ENCODE measurements around the gene HLF.

DNA sequence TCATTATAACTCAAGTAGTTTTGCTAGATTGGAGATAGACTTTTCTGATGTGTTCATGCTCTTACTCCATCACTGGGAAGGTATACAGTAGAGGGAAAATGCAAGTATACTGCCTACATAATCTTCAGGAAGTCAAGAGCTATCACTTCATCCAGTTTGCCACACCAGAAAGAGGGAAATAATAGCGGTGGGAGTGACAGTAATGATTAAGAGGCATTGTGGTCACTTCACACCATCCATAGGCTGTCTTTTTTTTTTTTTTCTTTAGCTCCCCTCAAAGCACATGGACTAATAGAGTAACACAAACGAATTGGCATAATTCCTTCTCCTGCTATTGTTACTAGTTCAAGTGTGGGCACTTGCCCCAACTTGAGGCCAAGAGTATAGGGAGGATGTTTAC is 28.4 kb upstream of the HLF start:
- TF ChIP-seq, protein P1, sequence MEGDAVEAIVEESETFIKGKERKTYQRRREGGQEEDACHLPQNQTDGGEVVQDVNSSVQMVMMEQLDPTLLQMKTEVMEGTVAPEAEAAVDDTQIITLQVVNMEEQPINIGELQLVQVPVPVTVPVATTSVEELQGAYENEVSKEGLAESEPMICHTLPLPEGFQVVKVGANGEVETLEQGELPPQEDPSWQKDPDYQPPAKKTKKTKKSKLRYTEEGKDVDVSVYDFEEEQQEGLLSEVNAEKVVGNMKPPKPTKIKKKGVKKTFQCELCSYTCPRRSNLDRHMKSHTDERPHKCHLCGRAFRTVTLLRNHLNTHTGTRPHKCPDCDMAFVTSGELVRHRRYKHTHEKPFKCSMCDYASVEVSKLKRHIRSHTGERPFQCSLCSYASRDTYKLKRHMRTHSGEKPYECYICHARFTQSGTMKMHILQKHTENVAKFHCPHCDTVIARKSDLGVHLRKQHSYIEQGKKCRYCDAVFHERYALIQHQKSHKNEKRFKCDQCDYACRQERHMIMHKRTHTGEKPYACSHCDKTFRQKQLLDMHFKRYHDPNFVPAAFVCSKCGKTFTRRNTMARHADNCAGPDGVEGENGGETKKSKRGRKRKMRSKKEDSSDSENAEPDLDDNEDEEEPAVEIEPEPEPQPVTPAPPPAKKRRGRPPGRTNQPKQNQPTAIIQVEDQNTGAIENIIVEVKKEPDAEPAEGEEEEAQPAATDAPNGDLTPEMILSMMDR (IDR thresholded peaks at IDR 0.05; ENCODE audit: low read length) = no peak
- TF ChIP-seq EZH2 (optimal IDR thresholded peaks at IDR 0.05; ENCODE audit: low read depth, low read length) = no peak

Data from MM.1S (cell line).